WI38 (cell line): ENCODE measurements around the gene TMEM182.

Experiments used
- H3K4me3 ChIP-seq: 2 replicates; pipeline ENCODE4 v1.5.1; 2011; ENCODE audit warnings: low read depth, mild to moderate bottlenecking, control low read depth, low read length
- TF ChIP-seq, protein P1 (sequence below): IDR thresholded peaks from 2 replicates; pipeline ENCODE4 v1.5.1; 2012; ENCODE audit warnings: low read depth, mild to moderate bottlenecking, control low read depth, low read length

TMEM182 gene

GRCh38 chr2:102790091-102790455, 28.2 kb downstream of the TMEM182 start:
- TF ChIP-seq, protein P1, sequence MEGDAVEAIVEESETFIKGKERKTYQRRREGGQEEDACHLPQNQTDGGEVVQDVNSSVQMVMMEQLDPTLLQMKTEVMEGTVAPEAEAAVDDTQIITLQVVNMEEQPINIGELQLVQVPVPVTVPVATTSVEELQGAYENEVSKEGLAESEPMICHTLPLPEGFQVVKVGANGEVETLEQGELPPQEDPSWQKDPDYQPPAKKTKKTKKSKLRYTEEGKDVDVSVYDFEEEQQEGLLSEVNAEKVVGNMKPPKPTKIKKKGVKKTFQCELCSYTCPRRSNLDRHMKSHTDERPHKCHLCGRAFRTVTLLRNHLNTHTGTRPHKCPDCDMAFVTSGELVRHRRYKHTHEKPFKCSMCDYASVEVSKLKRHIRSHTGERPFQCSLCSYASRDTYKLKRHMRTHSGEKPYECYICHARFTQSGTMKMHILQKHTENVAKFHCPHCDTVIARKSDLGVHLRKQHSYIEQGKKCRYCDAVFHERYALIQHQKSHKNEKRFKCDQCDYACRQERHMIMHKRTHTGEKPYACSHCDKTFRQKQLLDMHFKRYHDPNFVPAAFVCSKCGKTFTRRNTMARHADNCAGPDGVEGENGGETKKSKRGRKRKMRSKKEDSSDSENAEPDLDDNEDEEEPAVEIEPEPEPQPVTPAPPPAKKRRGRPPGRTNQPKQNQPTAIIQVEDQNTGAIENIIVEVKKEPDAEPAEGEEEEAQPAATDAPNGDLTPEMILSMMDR = no peak
- H3K4me3 ChIP-seq = no peak overlapping the region

DNA sequence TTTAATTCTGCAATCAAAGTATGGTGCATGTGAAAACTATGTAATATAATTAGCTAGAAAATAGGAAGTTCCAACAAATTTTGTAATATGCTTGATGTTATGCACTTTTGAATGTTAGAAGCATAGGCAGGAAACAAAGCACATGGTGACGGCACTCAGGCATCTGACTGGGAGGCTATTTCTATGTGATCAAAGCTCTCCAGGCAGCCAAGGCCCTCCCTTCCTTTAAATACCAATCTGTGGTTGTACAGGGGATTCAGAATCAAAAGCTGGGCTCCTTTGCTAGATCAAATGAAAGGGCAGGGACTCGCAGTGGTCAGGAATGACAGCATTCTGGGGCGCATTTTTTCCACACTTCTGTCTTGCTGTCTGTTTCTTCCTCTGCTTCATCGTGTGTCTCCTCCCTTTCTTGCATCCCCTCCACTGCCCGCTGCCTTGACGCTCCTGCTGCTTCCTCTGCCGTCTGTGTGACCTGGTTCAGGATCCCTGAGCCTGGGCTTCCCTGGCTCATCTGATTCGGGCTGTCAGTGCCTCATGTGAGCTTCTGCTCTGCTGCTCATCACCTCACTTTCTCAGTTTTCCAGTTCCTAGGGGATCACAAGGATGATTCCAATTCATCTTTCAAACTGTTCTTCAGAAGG, 30.9 kb downstream of the TMEM182 start:
- TF ChIP-seq, protein P1 = no peak
- H3K4me3 ChIP-seq = no peak overlapping the region

GRCh38 chr2:102795641-102796040, 33.8 kb downstream of the TMEM182 start:
- TF ChIP-seq, protein P1 = no peak
- H3K4me3 ChIP-seq = no peak overlapping the region

DNA sequence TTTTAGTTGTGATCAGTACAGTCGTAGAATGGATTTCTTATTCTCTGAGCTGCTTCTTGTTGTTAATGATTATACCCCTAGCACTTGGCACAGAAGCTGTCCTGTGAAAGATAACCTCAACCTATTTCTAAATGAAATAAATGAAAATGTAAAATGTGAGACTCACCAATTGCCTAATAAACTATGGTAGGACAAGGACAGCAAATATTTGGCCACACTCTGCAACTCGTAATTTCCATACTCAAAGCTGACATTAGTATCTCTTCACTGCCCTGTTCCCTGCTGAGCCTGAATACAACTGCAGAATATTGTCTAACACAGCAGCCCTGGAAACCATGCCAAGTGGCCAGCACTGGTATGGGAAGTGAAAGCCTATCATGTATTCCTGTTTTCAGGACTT, 34.5 kb downstream of the TMEM182 start:
- no peak overlapping the region for H3K4me3 ChIP-seq
- TF ChIP-seq, protein P1 = no peak

DNA sequence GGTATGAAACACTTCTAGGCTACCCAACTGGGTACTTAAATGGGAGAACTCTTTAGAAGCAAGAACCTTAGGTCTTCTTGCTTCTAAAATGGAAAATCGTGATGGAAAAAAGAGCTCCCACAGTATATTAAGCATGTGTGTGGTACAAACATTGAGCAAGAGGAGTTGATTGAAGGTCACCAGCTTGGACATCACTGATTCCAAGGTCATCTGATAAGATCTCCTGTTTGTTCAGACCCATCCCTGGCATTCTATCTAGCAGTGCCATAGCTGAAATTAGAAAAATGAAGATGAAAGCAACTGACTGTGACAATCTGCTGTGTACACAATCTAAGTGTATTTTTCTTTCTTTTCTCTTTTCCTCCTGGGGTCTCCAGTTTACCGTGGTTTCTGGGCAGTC, 35.7 kb downstream of the TMEM182 start:
- no peak overlapping the region for H3K4me3 ChIP-seq
- TF ChIP-seq, protein P1 = no peak

- H3K4me3 ChIP-seq = no peak overlapping the region
- TF ChIP-seq, protein P1 = no peak
Measured at GRCh38 chr2:102798181-102798580, 36.4 kb downstream of the TMEM182 start.

- no peak overlapping the region for H3K4me3 ChIP-seq
- TF ChIP-seq, protein P1 = no peak
Measured at GRCh38 chr2:102801098-102801718, 39.4 kb downstream of the TMEM182 start.
